ENCODE data around the gene RASL11B. TPM values are rescaled to one million over a fixed set of nuclear protein-coding genes. Genes with fewer than 3 reads are reported as not detected.

RASL11B gene
- total RNA-seq, 4 donors from 2014 or later, result 2.4 to 9.2 (median 6.5) TPM

- 11 to 25% methylated on average over 10 to 21 of the region's 23 CpGs for WGBS, 2 donors
- Histone ChIP-seq H3K4me1 (peaks cover 0 to 27% (median 7%) of the 10 kb centered on the region in 4 donors), H3K27ac (peak overlapping the region in 2 of 4 donors; percentile 4 to 84)
These were observed 583 bp downstream of the RASL11B start for GRCh38 chr4:52862639-52863161.

GRCh38 chr4:52863324-52863723 lies 1.2 kb downstream of the RASL11B start:
- Histone ChIP-seq H3K27ac (no peak overlapping the region), H3K4me3 (peak overlapping the region in 3 of 4 donors; percentile 67 to 80 (median 75))

More at GRCh38 chr4:52862639-52863161, 583 bp downstream of the RASL11B start:
- no peak for DNase-seq (ENCODE audit: low spot score in 2 of 2)
- Histone ChIP-seq H3K27me3 (peaks cover 0 to 7% of the 10 kb centered on the region in 2 donors), H3K36me3 (no peaks in the 10 kb centered on the region), H3K4me3 (peak overlapping the region; percentile 50 to 80 (median 71)), H3K9me3 (peaks cover 0 to 12% (median 0%) of the 10 kb centered on the region in 4 donors)
- TF ChIP-seq CTCF (IDR thresholded peaks at IDR 0.05), result no peak
- TF ChIP-seq POLR2A (IDR thresholded peaks at IDR 0.05), result no peak
- TF ChIP-seq EP300 (IDR thresholded peaks at IDR 0.05), result no peak

GRCh38 chr4:52864793-52865192 lies 2.7 kb downstream of the RASL11B start:
- Histone ChIP-seq H3K27me3 (peaks cover 0 to 7% of the 10 kb centered on the region in 2 donors), H3K27ac (no peak overlapping the region), H3K9me3 (no peaks in the 10 kb centered on the region), H3K4me1 (peaks cover 0 to 27% (median 7%) of the 10 kb centered on the region in 4 donors), H3K4me3 (no peak overlapping the region), H3K36me3 (no peaks in the 10 kb centered on the region)
- TF ChIP-seq POLR2A (IDR thresholded peaks at IDR 0.05), result no peak
- no peak for TF ChIP-seq CTCF (IDR thresholded peaks at IDR 0.05)
- TF ChIP-seq EP300 (IDR thresholded peaks at IDR 0.05), result no peak
- DNase-seq (ENCODE audit: low spot score in 2 of 2), result no peak
- whole genome bisulfite sequencing, 2 donors, result 17 to 18% methylated on average over 5 of the region's 5 CpGs

More at GRCh38 chr4:52863324-52863723, 1.2 kb downstream of the RASL11B start:
- DNase-seq (ENCODE audit: low spot score in 2 of 2), result no peak
- Histone ChIP-seq H3K27me3 (peaks cover 0 to 7% of the 10 kb centered on the region in 2 donors), H3K4me1 (peaks cover 0 to 27% (median 7%) of the 10 kb centered on the region in 4 donors), H3K36me3 (no peaks in the 10 kb centered on the region), H3K9me3 (peaks cover 0 to 5% (median 0%) of the 10 kb centered on the region in 4 donors)
- TF ChIP-seq EP300 (IDR thresholded peaks at IDR 0.05), result no peak
- no peak for TF ChIP-seq CTCF (IDR thresholded peaks at IDR 0.05)
- TF ChIP-seq POLR2A (IDR thresholded peaks at IDR 0.05), result no peak
- 68 to 79% methylated on average over 6 of the region's 6 CpGs for WGBS, 2 donors

GRCh38 chr4:52865300-52865699 lies 3.2 kb downstream of the RASL11B start:
- WGBS, 2 donors, result 89 to 91% methylated on average over 6 to 9 of the region's 9 CpGs
- Histone ChIP-seq H3K27me3 (peaks cover 0 to 7% of the 10 kb centered on the region in 2 donors), H3K4me3 (no peak overlapping the region), H3K27ac (no peak overlapping the region), H3K9me3 (no peaks in the 10 kb centered on the region), H3K36me3 (no peaks in the 10 kb centered on the region), H3K4me1 (peaks cover 0 to 27% (median 7%) of the 10 kb centered on the region in 4 donors)
- no peak for TF ChIP-seq CTCF (IDR thresholded peaks at IDR 0.05)
- no peak for TF ChIP-seq POLR2A (IDR thresholded peaks at IDR 0.05)
- TF ChIP-seq EP300 (IDR thresholded peaks at IDR 0.05), result no peak
- no peak for DNase-seq (ENCODE audit: low spot score in 2 of 2)

GRCh38 chr4:52866734-52867133 lies 4.6 kb downstream of the RASL11B start:
- Histone ChIP-seq H3K9me3 (no peaks in the 10 kb centered on the region), H3K36me3 (peaks cover 0 to 5% (median 0%) of the 10 kb centered on the region in 3 donors), H3K27ac (no peak overlapping the region), H3K4me1 (peaks cover 0 to 21% (median 7%) of the 10 kb centered on the region in 4 donors), H3K27me3 (peaks cover 0 to 7% of the 10 kb centered on the region in 2 donors), H3K4me3 (no peak overlapping the region)
- WGBS, 2 donors, result 80 to 92% methylated on average over 4 of the region's 4 CpGs
- TF ChIP-seq POLR2A (IDR thresholded peaks at IDR 0.05) (no peak), EP300 (IDR thresholded peaks at IDR 0.05) (no peak), CTCF (IDR thresholded peaks at IDR 0.05) (no peak)
- DNase-seq (ENCODE audit: low spot score in 2 of 2), result no peak

Data from tibial nerve (tissue), 4 donors.